H54 (cell line): ENCODE results near the gene KCNG3.
A peak's percentile ranks its signal among the peaks of the same experiment; 100 is the strongest.

Source experiments
- DNase-seq: peaks from one replicate; pipeline ENCODE4 v3.0.0; 2011; ENCODE audit warnings: low spot score, mixed read lengths; ENCODE audit not compliant: insufficient read length
- FAIRE-seq: peaks from 3 replicates; lab custom pipeline; 2011; peaks lifted over from hg19 to GRCh38; lab: Jason Lieb, UNC
- POLR2A ChIP-seq: IDR thresholded peaks from 2 replicates; pipeline ENCODE4 v1.6.1; 2011; ENCODE audit warnings: low read depth, mild to moderate bottlenecking, low read length

KCNG3 gene

GRCh38 chr2:42457011-42457410 lies 36.8 kb downstream of the KCNG3 start:
- TF ChIP-seq POLR2A = no peak
- no peak for DNase-seq
- no peak for FAIRE-seq

- TF ChIP-seq POLR2A = no peak
Observed at GRCh38 chr2:42456126-42456839, 37.5 kb downstream of the KCNG3 start.

GRCh38 chr2:42452545-42452944 lies 41.2 kb downstream of the KCNG3 start:
- FAIRE-seq = no peak
- no peak for DNase-seq
- no peak for TF ChIP-seq POLR2A

More at GRCh38 chr2:42456126-42456839, 37.5 kb downstream of the KCNG3 start:
- DNase-seq (no peak), FAIRE-seq (no peak)

- peak; percentile 11 for DNase-seq
- FAIRE-seq = peak; percentile 79
- TF ChIP-seq POLR2A = no peak
Observed at GRCh38 chr2:42450136-42450535, 43.6 kb downstream of the KCNG3 start.

- TF ChIP-seq POLR2A = no peak
- FAIRE-seq (no peak), DNase-seq (no peak)
Observed at GRCh38 chr2:42449163-42450087, 44.4 kb downstream of the KCNG3 start.

GRCh38 chr2:42448163-42448562 lies 45.6 kb downstream of the KCNG3 start:
- no peak for TF ChIP-seq POLR2A
- DNase-seq (no peak), FAIRE-seq (no peak)

GRCh38 chr2:42446503-42447271 lies 47.1 kb downstream of the KCNG3 start:
- no peak for DNase-seq
- FAIRE-seq = no peak
- no peak for TF ChIP-seq POLR2A

GRCh38 chr2:42443718-42444399 lies 49.9 kb downstream of the KCNG3 start:
- no peak for TF ChIP-seq POLR2A
- FAIRE-seq (no peak), DNase-seq (no peak)

- DNase-seq = no peak
- no peak for FAIRE-seq
- no peak for TF ChIP-seq POLR2A
Observed at GRCh38 chr2:42442774-42443173, 51.0 kb downstream of the KCNG3 start.

GRCh38 chr2:42438685-42439084 lies 55.1 kb downstream of the KCNG3 start:
- TF ChIP-seq POLR2A = no peak
- DNase-seq = no peak
- no peak for FAIRE-seq

- no peak for DNase-seq
- FAIRE-seq = no peak
Observed at GRCh38 chr2:42436370-42436769, 57.4 kb downstream of the KCNG3 start.

GRCh38 chr2:42435628-42436027 lies 58.2 kb downstream of the KCNG3 start:
- FAIRE-seq (no peak), DNase-seq (no peak)
- TF ChIP-seq POLR2A = no peak

More at GRCh38 chr2:42436370-42436769, 57.4 kb downstream of the KCNG3 start:
- no peak for TF ChIP-seq POLR2A

GRCh38 chr2:42430188-42430587 lies 63.6 kb downstream of the KCNG3 start:
- TF ChIP-seq POLR2A = no peak
- FAIRE-seq (no peak), DNase-seq (no peak)
